Kidney tubule cell (primary cell): ENCODE data around the gene GMDS.

ENCODE experiments used
- DNase-seq: peaks from one replicate; pipeline ENCODE4 v3.0.0-alpha.2; 2018; ENCODE audit warnings: low spot score

Gene GMDS

DNA sequence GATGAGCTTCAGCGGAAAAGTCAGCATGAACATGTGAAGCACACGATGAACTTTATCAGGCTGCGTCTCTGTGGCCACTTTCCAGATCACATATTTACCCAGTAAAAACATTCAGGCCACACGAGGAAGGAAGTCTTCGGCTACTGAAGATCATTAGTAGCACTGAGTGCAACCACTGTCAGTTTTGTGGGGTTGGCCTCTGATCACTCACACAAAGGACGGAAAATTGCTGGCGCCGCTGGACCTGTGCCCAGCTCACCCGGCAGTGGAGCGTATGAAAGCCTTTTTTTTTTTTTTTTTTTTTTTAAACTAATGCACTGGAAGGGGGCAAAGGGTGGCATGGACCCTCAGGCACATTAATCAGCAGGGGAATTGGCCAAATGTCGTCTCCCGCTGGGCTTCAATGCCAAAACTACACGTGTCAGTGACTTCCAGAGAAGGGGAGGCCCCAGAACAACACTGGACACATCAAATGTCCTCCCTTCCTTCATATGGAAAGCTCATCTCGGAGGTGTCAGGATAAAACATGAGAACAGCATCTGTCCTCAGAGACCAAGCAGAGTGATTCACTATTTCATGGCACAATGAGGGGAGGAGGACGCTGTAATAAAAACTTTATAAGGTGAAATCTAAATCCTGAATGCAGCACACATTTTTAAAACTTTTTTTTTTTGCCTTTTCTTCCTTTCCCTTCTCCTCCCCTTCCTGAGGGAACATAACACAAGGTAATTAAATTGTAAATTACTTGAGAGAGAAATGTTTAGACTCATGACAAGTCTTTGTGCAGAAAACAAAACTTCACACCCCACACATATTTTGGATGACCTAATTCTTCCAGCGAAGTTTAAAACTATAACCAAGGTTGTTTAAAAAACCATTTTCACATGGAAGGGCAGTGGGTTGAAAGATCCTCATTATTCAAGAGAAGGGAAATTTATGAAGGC is 412.3 kb downstream of the GMDS start:
- peak; percentile 79 for DNase-seq

- DNase-seq = no peak
Observed at GRCh38 chr6:1832358-1832757, 413.0 kb downstream of the GMDS start.

DNA sequence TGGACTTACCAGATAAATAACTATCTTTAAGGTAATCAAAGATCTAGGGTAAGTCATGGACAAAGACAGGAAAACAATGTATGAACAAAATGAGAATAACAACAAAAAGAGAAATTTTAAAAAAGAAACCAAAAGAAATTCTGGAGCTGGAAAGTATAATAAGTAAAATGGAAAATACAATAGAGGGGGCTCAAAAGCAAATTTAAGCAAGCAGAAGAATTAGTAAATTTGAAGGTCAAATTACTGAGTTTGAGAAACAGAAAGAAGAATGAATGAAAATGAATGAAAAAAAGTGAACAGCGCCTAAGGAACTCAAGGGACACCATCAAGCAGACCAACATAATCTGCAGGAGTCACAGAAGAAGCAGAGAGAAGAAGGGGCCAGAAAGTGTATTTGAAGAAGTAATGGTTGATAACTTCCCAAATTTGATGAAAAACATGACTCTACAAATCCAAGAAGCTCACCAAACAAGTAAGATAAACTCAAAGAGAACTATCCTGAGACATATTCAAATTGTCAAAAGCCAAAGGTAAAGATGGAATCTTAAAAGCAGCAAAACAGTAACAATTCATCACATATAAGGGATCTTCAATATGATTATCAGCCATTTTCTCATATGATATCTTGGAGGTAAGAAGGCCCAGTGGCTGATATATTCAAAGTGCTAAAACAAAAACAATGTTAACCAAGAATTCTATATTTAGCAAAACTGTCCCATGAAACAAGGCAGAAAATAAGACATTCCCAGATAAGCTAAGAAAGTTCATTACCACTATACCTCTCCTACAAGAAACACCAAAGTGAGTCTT is 417.2 kb downstream of the GMDS start:
- DNase-seq = no peak

- DNase-seq = peak; percentile 64
Observed at GRCh38 chr6:1825926-1826325, 419.5 kb downstream of the GMDS start.

- no peak for DNase-seq
Observed at GRCh38 chr6:1825277-1825676, 420.1 kb downstream of the GMDS start.

DNA sequence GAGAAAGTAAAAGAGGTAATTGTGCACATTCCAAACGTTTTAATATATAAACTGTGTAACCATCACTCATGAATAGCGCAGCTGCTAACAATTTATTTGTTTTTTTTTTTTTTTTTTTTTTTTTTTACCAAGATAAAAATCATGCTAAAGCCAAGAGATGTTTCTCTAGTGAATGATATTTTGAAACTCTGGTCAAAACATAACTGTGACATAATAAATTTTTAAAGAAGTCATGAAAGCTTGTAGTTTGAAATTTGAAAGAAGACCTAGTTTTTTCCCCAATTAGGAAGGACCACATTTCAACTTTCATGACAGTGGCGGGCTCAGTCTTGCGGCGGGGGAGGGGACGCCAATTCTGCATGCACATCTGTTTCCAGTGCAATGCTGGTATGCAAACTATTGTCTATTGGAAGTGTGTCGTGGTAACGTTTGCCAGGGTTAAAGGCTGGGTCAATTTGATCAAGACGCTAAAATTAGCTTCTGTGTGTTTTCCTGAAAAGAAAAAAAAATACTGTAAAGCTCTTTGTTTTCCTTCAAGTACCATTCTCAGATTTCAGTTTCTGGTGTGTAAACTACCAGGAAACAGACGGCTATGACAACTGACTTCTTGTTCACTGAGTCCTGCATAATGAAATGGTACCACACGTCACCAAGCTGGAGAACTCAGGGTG is 423.8 kb downstream of the GMDS start:
- DNase-seq = no peak

DNA sequence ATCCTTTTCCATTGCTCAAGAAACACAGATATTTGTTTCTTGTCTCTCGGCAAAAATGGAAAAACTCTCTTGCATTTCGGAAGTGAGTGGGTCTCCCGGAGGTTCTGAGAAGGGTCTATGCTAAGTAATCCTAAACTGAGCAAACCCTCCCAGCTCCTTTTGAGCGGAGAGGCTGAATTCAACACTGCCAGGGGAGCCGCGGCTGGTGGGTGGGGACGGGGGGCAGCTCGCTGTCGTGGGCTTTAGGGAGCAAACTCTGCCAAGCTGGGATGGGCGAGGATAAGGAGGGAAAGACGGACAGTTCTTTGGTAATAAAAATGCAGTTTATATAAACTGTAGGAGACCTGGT is 424.3 kb downstream of the GMDS start:
- no peak for DNase-seq

GRCh38 chr6:1820714-1821113 is 424.7 kb downstream of the GMDS start:
- no peak for DNase-seq

- DNase-seq = no peak
Observed at GRCh38 chr6:1820165-1820564, 425.2 kb downstream of the GMDS start.

- DNase-seq = no peak
Observed at GRCh38 chr6:1819007-1819406, 426.4 kb downstream of the GMDS start.

DNA sequence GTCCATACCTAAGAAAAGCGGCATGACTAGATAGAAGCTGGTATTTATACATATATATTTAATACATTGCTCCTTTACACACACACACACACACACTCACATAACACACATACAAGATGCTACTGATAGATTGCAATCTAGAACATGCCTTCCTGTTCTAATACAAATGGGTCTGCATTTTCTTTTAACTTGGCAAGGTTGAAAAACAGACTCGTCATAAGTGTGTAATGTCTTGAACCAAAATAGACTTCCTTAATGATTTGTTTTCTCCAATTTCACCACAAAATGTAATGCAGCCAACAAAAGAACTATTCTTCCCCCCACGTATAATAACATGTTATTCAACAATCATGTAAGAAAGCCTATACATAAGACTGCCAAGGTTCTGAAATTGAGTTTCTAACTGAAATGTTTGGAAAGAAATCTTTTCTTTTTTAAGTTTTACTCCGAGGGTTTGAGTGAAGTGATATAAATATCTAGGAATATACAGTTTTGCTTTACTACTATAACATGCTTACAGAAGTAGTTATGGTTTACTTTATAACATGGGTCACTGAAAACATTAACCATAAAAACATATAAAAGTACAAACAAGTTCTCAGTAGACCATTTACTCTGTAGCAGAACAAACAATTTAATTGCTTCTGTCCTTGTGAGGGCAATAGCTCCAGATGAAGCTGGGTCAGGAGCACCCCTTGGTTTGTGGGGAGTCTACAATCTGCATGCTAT is 428.2 kb downstream of the GMDS start:
- no peak for DNase-seq

DNA sequence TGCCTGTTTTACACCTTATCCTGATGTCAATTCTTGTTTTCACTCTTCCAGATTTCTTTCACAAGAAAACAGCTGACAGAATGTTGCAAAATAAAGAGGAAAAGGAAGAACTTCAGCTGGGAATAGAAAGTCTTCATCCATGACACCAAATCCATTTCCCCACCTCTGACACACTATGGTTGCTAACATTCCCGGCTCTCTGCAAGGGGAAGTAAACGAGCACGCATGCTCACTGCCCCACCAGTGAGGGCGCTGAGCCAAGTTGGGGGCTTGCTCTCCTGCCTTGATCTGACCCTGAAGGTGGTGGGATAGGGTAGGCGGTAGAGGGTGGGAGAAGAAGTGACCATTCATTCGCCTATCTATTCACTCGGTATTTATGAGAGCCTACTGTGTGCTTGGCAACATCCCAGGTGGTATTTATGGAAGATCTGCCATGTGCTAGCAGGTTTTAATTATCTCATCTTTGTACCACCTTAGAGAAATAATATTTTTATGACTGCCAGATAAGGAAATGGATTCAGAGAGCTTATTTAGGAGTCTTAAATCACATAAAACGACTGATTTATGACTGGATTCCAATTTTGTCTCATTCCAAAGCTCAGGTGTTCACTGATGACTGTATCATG is 429.5 kb downstream of the GMDS start:
- DNase-seq = no peak

GRCh38 chr6:1814279-1814678 is 431.1 kb downstream of the GMDS start:
- no peak for DNase-seq

DNA sequence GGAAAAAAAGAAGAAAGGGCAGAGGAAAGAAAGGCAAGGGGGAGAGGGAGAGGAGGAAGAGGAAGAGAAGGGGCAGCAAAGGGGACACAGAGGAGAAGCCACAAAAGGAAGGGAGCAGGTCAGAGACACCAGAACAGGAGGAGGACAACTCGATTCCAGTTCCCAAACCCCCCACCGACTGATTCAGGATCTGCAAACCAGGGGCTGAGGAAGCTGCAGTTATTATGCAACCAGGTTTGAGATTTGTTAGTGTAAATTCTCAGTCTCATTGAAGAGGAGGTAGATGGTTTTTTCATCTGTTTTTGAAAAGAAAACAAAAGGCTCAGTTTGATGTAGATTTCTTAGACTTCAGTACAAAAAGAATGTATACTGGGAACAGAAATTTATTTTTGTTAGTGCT is 432.9 kb downstream of the GMDS start:
- DNase-seq = no peak

- no peak for DNase-seq
Observed at GRCh38 chr6:1812034-1812433, 433.4 kb downstream of the GMDS start.

DNA sequence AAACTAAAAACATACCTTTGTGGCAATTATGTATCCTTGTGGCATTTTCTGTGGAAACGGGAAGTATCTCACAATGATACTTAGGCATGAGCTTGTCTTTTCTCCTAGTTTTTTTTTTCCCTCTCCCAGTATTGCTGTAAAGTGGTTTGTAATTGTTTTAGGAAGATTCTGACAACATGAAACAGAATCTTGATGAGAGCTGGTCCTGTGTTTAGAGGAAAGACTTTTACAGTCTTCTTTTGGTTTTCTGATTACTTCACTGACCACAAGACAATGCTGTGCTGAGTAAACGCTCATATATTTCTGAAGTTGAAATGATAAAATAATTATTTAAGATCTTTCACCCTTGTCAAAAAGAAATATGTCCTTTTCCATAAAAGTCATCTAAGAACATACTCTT is 434.5 kb downstream of the GMDS start:
- no peak for DNase-seq

DNA sequence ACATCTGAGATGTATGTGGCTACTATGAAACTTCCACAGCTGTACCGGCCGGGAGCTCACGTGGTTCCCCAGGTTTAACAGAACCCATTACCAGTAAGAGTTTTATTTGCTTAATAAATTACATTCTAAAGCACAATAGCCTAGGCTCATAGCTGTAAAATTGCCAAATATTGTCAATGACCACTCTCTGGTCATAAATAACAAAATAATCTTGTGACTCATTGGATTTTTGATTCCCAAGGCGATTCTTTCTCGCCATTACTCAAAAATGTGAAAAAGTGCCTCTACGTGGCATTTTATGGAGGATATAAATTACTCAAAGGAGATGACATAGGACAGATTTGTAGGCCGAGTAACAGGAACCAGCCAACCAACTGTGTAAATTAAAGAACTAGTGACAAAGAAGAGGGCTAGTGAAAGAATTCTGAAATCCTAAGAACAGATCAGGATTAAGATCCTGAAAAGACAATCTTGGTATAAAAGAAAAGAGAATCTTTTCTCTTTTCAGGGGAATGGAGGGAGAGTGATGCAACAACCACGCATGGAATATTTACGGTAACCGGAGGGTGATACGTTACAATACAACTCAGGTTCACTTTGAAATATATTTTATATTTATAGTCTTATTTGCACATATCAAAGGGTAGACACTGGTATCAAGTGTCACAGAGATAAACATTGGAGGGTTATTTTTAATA is 436.0 kb downstream of the GMDS start:
- DNase-seq = no peak

GRCh38 chr6:1806935-1807334 is 438.5 kb downstream of the GMDS start:
- DNase-seq = no peak

DNA sequence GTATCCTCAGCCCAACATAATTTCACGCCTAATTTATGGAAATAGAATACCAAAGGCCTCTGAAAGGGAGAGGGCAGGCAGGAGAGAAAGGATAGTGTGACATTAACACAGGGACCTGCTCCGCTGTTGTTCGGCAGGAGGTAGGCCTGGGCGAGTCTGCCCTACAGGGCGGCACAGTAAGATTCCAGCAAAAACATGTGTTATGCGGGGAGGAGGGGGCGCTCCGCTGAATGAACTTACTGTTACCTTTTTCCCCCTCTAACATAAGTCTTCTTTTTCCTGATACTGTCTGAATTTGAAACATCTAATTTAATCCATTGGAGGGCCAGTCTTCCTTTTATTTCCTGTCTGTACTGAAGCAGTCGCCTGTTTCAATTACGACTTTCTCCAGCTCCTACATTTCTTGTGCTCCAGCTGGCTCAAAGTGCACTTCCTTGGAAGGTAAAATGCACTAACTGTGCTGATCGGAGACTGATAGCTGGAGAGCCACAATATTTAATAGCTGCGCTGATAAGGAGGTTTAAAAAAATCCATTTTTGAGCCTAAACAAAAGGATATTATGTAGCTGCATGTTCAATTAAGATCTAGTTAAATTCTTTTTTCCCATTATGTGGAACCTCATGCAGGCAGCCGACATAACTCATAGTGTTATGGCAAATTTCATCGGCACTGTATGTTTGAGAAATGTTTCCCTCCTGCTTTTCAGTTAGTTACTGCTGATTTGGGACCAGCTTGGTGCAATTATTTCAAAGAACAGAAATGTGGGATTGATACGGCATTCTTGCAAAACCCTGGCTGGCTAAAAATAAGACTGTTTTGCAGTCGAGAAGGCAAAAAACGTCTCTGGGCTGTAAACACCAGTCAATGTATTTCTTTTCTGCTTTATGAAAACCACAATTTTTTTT is 442.7 kb downstream of the GMDS start:
- DNase-seq = peak; percentile 44

- no peak for DNase-seq
Observed at GRCh38 chr6:1801401-1801800, 444.0 kb downstream of the GMDS start.
